Astrocyte (in vitro differentiated cells and primary cell): Measurements from ENCODE around the gene FSIP1. TPM values are rescaled to one million over a fixed set of nuclear protein-coding genes. Genes with fewer than 3 reads are reported as not detected.

ENCODE experiments used
- DNase-seq: peaks from one replicate; pipeline ENCODE4 v3.0.0-alpha.2; 2010; ENCODE audit warnings: low read depth
- FAIRE-seq: peaks from 2 replicates; lab custom pipeline; 2011; peaks lifted over from hg19 to GRCh38; lab: Jason Lieb, UNC
- H2AFZ ChIP-seq: 2 replicates; pipeline ENCODE4 v1.6.0; 2012; ENCODE audit warnings: low read depth, low read length, inconsistent platforms
- H3K27ac ChIP-seq: 2 replicates; pipeline ENCODE4 v1.5.1; 2011; ENCODE audit warnings: low read depth, low read length, inconsistent platforms
- H3K27me3 ChIP-seq: 2 replicates; pipeline ENCODE4 v1.6.0; 2011; ENCODE audit warnings: low read length, inconsistent platforms; ENCODE audit not compliant: insufficient read depth
- H3K36me3 ChIP-seq: 2 replicates; pipeline ENCODE4 v1.5.1; 2011; ENCODE audit warnings: low read length, inconsistent platforms; ENCODE audit not compliant: insufficient read depth
- H3K4me1 ChIP-seq: 2 replicates; pipeline ENCODE4 v1.5.1; 2011; ENCODE audit warnings: low read length, inconsistent platforms; ENCODE audit not compliant: insufficient read depth
- H3K4me2 ChIP-seq: 2 replicates; pipeline ENCODE4 v1.6.0; 2012; ENCODE audit warnings: low read length, inconsistent platforms
- H3K4me3 ChIP-seq: 2 replicates; pipeline ENCODE4 v1.5.1; 2011; ENCODE audit warnings: low read depth, mild to moderate bottlenecking, low read length, inconsistent platforms; ENCODE audit not compliant: insufficient read depth
- H3K79me2 ChIP-seq: 2 replicates; pipeline ENCODE4 v1.6.0; 2012; ENCODE audit warnings: mild to moderate bottlenecking, low read length, inconsistent platforms; ENCODE audit not compliant: insufficient read depth
- H3K9ac ChIP-seq: 2 replicates; pipeline ENCODE4 v1.6.0; 2012; ENCODE audit warnings: mild to moderate bottlenecking, low read length, inconsistent platforms
- H3K9me3 ChIP-seq: 2 replicates; pipeline ENCODE4 v1.5.1; 2012; ENCODE audit warnings: low read depth, mild to moderate bottlenecking, low read length, inconsistent platforms; ENCODE audit not compliant: insufficient read depth
- H4K20me1 ChIP-seq: 2 replicates; pipeline ENCODE4 v1.6.0; 2012; ENCODE audit warnings: low read length, inconsistent platforms; ENCODE audit not compliant: insufficient read depth
- H3K27ac Mint-ChIP-seq: one replicate; pipeline ENCODE4 v1.8.0; 2021; ENCODE audit warnings: mild to moderate bottlenecking, mixed read lengths; ENCODE audit not compliant: unreplicated experiment
- H3K27me3 Mint-ChIP-seq: one replicate; pipeline ENCODE4 v1.8.0; 2021; ENCODE audit warnings: low read depth, mixed read lengths; ENCODE audit not compliant: unreplicated experiment
- H3K36me3 Mint-ChIP-seq: one replicate; pipeline ENCODE4 v1.8.0; 2021; ENCODE audit warnings: low read depth, mixed read lengths; ENCODE audit not compliant: unreplicated experiment
- H3K4me1 Mint-ChIP-seq: one replicate; pipeline ENCODE4 v1.8.0; 2021; ENCODE audit warnings: low read depth, mixed read lengths; ENCODE audit not compliant: unreplicated experiment
- H3K4me3 Mint-ChIP-seq: one replicate; pipeline ENCODE4 v1.8.0; 2021; ENCODE audit warnings: mild to moderate bottlenecking, moderate library complexity, mixed read lengths; ENCODE audit not compliant: unreplicated experiment
- H3K9me3 Mint-ChIP-seq: one replicate; pipeline ENCODE4 v1.8.0; 2021; ENCODE audit warnings: mild to moderate bottlenecking, mixed read lengths; ENCODE audit not compliant: unreplicated experiment
- EZH2 ChIP-seq: IDR thresholded peaks from 2 replicates; pipeline ENCODE4 v1.6.1; 2012; ENCODE audit warnings: mild to moderate bottlenecking, low read length, inconsistent platforms; ENCODE audit not compliant: insufficient read depth
- total RNA-seq: library from RNA; stranded (reverse); gene quantifications from 2 replicates; pipeline ENCODE4 v1.2.1, GENCODE V29; 2021
- TF ChIP-seq, protein P1 (sequence below): IDR thresholded peaks from 2 replicates; pipeline ENCODE4 v1.5.1; 2011; ENCODE audit warnings: low read depth, mild to moderate bottlenecking, inconsistent platforms, low read length, moderate library complexity; ENCODE audit not compliant: insufficient read depth

The FSIP1 gene
- total RNA-seq, 1 donor from 2014 or later = 0.77 TPM

DNA sequence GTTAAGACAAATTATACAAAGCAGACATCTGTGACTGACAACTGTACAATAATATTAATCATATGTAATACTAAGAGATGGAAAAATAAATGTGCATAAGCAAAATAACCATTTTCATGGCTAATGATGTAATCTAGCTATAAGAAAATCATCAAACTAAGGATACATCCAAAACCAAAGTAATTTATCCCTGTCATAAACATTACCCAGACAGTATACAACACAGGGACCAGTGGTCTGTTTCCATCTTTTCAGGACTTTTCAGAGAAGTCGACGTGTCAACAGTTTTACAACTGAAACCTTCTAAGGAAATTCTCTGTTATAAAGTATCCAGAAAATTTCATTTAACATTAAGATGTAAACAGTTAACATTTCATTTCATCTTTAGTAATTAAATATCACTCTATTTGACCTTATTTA lies 190.7 kb downstream of the FSIP1 start:
- Mint-ChIP-seq H3K4me1 (peaks cover 36% of the 10 kb centered on the region), H3K4me3 (no peak overlapping the region), H3K9me3 (no peaks in the 10 kb centered on the region), H3K27me3 (no peaks in the 10 kb centered on the region), H3K36me3 (peaks cover 38% of the 10 kb centered on the region), H3K27ac (no peak overlapping the region)
- Histone ChIP-seq H3K9me3 (no peaks in the 10 kb centered on the region), H3K79me2 (no peaks in the 10 kb centered on the region), H3K4me1 (peaks cover 17% of the 10 kb centered on the region), H3K4me3 (no peak overlapping the region), H3K27ac (no peak overlapping the region), H3K36me3 (peaks cover 98% of the 10 kb centered on the region), H4K20me1 (peaks cover 90% of the 10 kb centered on the region), H3K4me2 (no peak overlapping the region), H3K9ac (no peak overlapping the region), H2AFZ (no peak overlapping the region), H3K27me3 (no peaks in the 10 kb centered on the region)
- DNase-seq (no peak), FAIRE-seq (peak; percentile 59)
- no peak for TF ChIP-seq EZH2
- TF ChIP-seq, protein P1, sequence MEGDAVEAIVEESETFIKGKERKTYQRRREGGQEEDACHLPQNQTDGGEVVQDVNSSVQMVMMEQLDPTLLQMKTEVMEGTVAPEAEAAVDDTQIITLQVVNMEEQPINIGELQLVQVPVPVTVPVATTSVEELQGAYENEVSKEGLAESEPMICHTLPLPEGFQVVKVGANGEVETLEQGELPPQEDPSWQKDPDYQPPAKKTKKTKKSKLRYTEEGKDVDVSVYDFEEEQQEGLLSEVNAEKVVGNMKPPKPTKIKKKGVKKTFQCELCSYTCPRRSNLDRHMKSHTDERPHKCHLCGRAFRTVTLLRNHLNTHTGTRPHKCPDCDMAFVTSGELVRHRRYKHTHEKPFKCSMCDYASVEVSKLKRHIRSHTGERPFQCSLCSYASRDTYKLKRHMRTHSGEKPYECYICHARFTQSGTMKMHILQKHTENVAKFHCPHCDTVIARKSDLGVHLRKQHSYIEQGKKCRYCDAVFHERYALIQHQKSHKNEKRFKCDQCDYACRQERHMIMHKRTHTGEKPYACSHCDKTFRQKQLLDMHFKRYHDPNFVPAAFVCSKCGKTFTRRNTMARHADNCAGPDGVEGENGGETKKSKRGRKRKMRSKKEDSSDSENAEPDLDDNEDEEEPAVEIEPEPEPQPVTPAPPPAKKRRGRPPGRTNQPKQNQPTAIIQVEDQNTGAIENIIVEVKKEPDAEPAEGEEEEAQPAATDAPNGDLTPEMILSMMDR = no peak

DNA sequence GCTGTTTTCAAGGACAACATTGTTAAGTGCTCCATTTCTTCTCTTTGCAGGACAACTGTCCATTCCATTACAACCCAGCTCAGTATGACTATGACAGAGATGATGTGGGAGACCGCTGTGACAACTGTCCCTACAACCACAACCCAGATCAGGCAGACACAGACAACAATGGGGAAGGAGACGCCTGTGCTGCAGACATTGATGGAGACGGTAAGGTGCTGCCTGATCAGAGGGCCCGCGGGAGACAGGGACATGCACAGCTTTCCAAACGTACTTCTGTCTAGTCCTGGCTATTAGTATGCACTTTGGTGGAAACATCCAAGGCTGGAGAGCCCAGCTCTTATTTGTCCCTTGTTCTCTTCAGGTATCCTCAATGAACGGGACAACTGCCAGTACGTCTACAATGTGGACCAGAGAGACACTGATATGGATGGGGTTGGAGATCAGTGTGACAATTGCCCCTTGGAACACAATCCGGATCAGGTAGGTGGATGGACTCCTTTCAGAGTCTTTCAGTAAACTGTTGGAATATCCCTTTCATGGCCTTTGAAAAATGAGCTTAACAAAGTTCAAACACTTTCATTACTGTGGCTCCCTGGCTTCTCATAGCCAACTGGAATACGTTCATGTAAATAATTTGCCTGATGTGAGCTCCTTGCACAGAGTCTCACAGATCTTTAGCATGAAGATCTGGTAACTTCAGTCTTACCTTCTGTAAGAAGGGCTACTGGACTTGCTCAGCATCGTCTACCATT lies 191.3 kb downstream of the FSIP1 start:
- Mint-ChIP-seq H3K27me3 (no peaks in the 10 kb centered on the region), H3K4me3 (no peak overlapping the region)

More for the DNA sequence above, 191.3 kb downstream of the FSIP1 start:
- Mint-ChIP-seq H3K36me3 (peaks cover 36% of the 10 kb centered on the region), H3K9me3 (no peaks in the 10 kb centered on the region), H3K27ac (no peak overlapping the region), H3K4me1 (peaks cover 35% of the 10 kb centered on the region)
- DNase-seq (no peak), FAIRE-seq (peak; percentile 29)
- Histone ChIP-seq H3K4me3 (no peak overlapping the region), H2AFZ (no peak overlapping the region), H3K4me1 (peaks cover 18% of the 10 kb centered on the region), H4K20me1 (peaks cover 92% of the 10 kb centered on the region), H3K9me3 (no peaks in the 10 kb centered on the region), H3K79me2 (no peaks in the 10 kb centered on the region), H3K27me3 (no peaks in the 10 kb centered on the region), H3K36me3 (peaks cover 99% of the 10 kb centered on the region), H3K4me2 (peak overlapping the region; percentile 6), H3K27ac (no peak overlapping the region), H3K9ac (no peak overlapping the region)
- TF ChIP-seq, protein P1 = no peak
- TF ChIP-seq EZH2 = no peak
